Bone marrow (tissue), 2 donors: ENCODE results near the gene IVL.

ENCODE experiments used
- DNase-seq, 2 donors: peaks; one replicate each; lab custom pipeline; 2025; lab: John Stamatoyannopoulos, UW

Gene IVL

DNA sequence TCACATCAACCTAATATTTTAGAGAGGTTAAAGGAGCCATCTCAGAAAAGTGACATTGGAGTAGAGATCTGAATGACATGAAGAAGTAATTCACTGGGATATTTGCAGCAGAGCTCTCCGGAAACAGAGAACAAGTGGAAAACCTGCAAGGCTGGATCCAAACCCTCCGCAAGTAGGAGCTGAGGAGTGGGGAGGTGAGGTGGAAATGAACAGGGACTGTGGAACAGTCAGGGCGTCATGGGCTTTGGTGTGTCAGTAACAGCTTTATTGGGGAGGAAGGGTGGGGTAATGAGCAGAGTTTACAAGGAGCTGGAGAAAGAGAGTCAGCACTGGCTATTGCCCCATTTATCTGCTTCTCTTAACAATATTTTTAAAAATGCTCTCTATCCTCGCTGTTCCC lies 9.3 kb upstream of the IVL start:
- no peak for DNase-seq

DNA sequence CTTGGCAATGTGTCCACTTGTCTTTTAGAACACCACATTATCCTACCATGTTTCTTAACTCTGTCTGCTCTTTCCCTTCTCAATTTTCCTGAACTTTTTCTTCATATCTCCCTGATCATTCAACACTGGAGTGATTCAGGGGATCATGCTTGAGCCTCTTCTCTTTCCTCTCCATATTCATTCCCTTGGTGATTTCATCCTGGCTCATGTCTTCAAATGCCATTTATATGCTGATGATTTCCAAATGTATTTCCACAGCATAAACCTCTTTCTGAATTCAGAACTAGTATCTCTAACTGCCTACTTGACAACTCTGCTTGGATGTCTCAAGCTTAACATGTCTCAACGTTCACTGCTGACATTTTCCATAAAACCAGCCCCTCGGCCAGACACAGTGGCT lies 8.5 kb upstream of the IVL start:
- no peak for DNase-seq

DNA sequence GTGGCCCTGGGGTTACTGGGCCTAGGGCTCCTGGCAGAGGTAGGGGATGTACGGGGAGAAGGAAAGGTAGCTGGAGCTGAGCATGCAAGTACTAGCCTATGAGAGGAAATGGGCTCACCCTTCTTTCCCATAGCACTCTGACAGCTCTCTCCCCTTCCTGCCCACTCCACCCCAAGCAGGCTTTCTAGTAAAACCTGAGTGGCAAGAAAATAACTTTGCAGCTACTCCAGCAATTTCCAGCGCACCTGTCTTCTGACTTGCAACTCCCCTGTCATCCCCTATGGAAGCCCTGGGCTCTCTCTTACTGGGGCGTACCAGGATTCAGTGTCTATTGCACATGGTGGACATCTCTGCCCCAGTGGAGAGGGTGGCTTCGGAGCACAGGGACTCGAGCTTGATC lies 6.7 kb upstream of the IVL start:
- no peak for DNase-seq

DNA sequence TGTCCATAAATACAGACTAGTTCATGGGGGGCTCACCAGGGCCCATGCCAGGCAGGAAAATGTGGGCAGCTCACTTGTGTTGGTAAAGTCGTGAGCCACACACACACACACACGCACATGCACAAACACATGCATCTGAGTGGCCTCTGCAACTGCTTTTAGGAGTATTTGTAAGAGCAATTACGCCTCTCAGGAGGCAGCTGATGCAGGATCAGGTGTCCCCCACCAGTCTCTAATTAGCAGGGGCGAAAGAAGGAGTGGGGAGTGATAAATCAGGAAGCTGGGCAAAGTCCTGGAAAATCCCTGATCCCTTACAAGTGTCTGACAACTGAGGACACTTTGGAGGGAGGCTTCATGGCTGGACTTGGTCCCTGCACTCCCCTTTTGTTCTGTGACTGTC lies 5.7 kb upstream of the IVL start:
- DNase-seq, result no peak

DNA sequence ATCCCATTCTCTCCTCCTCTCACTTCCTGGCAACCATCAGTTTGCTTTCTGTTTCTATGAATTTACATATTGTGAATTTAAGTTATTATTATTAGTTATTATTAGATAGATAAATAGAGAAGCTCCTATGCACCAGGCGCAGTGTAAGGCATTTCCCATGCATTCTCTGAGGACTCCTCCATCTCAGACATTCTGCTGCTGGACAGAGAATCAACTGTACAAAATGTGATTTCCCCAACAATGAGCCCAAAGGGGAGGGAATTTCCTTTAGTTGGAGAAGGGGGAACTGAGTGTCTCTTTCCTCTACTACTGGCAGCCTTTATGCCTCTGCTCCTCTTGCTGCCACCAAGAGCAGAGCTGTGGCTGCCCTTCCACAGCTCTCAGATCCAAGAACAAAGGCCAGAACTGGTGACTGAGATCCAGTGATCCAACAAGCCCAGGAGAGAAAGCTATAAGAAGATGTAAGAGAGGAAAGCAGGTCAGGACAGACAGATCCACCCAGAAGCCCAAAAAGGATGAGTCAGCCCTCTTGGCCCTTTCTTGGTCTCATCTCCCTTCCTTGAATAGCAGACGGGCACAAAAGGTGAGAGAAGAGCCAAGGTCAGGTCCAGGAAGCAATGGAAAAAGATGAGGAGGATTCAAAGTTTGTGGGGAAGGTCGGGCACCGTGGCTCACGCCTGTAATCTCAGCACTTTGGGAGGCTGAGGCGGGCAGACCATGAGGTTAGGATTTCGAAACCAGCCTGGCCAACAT lies 3.5 kb upstream of the IVL start:
- no peak for DNase-seq

DNA sequence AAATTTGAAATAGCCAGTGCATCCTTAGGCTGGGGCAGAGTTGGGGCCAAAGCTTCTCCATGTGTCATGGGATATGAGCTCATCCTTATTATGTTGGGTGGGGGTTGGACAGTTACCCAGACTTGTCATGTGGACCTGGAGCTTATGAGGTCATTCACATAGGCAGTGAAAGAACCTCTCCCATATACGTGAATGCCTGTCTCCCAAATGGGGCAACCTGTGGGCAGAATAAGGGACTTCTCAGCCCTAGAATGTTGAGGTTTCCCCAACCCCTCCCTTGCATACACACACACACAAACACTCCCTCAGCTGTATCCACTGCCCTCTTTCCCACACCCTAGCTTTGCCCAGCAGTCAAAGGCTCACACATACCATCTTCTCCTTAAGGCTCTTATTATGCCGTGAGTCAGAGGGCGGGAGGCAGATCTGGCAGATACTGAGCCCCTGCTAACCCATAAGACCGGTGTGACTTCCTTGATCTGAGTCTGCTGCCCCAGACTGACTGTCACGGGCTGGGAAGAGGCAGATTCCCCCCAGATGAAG lies 2.3 kb upstream of the IVL start:
- no peak for DNase-seq

DNA sequence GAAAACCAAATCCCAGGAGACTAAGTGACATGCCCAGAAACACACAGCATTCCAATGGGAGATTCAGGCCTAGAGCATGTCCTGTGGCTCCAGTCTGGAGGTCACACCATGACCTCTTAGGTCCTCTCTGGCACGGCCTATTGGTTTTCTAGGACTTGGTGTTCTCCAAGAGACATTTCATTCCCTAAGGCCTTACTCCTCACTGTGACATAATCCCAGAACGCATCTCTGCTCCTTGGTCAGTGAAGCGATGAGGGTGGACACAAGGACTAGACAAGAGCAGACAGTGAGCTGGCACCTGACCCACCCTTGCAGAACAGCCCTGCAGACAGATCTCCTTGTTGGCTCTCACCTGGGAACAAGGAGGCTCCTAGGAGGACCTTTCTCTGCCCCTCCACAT lies 860 bp downstream of the IVL start:
- no peak for DNase-seq

DNA sequence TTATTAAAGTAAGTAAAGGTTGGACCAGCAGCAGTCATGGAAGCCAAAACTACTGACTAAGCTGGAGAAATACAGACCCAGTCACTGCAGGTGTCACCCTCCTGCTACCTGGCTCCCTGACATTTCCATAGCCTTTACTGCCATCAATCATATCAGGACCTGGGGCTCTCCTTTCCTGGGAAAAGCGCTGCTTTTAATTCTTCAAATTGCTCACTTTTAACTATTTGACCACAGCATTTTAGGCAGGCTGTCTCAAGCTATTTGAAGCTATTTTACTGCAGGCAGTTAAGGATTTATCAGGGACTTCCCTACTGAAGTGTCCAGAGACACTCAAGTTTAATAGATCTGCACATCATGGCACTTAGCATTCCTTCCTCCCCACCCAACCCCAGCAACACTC lies 4.1 kb downstream of the IVL start:
- no peak for DNase-seq

DNA sequence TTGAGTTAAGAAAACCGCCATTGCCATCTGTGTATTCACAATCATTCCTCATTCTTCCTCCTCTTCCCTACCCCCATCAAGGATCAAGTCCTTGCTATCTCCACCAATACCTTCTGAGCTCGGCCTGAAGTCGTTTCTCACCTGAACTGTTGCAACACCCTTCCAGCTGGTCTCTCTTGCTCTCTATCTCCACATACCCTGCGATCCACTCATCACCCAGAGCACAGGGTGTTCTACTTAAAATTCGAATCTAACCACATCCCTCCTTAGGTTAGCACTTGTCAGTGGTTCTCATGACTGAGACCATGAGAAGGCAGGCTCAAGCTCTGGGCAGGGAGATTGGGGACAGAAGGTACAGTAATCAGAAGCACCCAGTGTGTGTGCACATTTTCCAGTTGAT lies 4.6 kb downstream of the IVL start:
- DNase-seq, result no peak

DNA sequence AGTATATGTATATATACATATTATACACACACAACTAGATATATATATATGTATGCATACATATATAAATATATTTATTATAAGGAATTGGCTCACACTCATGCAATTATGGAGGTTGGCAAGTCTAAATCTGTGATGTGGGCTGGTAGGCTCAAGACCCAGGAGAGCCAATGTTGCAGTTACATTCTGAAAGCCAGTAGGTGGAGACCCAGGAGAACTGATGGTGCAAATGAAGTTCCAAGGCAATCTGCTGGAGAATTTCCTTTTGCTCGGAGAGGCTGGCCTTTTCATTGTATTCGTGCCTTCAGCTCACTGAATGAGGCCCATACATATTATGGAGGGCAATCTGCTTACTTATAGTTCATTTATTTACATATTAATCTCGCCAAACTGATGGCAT lies 9.4 kb downstream of the IVL start:
- DNase-seq, result no peak

DNA sequence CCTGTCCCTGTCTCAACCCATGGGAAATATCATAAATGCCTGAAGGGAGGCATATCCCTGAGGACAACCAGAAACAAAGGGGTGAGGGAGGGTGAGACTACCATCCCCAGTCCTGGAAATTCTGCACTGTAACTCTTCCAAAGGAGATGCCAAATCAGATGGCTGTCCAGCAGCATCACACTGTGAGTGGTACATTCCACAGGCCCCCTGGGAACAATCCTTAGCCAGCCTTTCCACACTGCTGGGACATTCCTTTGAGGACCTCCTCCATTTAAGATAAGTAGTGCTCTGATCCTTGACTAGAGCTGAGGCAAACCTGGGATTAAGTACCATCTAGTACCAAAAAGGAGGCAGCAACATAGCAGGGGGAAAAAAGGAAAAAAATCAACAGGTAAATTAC lies 10.7 kb downstream of the IVL start:
- no peak for DNase-seq

DNA sequence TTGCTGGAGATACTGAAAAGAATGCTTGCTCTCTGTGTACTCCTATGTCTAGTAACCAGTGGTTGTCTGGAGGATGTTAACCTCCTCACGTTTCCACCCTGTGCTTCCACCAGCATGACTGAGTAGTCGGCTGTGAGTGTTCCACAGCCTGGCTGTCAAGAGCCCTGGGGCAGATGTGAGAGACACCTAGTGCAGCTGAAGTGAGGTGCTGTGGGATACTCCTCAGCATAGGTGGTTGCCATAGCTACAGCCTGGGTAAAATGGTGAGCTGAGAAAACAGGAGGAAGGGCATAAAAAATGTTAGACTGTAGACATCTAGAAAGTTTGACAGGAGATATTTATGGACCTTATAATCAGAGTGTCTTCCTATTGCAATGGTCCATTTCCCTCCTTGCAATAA lies 15.8 kb downstream of the IVL start:
- DNase-seq, result no peak

DNA sequence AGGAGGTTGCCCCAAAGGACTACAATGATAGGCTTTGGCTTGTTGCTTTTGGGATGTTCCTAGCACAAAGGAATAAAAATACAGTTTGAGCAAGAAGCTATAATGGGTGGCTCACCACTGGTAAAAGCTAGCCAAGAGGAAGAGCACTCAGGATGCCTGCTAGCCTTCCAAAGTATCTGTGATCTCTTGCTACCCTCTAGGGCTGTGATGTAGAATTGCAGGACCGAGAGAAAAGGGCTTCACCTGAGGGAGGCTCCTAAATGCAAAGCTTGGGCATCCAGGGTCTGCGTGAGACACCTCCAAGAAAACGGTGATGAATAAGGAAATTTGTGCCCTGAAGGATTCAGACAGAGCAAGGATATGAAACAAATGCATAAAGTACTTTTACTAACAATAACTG lies 17.7 kb downstream of the IVL start:
- DNase-seq, result no peak

DNA sequence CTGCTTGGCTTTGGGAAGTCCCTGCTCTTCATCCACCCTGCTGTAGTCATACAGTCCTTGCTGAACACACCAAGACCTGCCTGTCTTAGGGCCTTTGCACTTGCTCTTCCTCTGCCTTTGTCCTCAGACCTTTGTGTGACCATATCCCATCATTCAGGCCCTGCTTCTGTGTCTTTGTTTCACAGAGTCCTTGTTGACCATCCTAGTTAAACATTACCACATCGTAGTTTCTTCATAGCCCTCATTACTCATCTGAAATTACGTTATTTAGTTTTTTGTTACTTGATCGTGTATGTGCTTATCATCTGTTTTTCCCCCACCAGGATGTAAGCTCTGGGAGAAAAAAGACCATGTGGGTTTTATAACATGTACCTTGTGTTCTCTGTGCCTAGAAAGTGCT lies 20.3 kb downstream of the IVL start:
- no peak for DNase-seq

DNA sequence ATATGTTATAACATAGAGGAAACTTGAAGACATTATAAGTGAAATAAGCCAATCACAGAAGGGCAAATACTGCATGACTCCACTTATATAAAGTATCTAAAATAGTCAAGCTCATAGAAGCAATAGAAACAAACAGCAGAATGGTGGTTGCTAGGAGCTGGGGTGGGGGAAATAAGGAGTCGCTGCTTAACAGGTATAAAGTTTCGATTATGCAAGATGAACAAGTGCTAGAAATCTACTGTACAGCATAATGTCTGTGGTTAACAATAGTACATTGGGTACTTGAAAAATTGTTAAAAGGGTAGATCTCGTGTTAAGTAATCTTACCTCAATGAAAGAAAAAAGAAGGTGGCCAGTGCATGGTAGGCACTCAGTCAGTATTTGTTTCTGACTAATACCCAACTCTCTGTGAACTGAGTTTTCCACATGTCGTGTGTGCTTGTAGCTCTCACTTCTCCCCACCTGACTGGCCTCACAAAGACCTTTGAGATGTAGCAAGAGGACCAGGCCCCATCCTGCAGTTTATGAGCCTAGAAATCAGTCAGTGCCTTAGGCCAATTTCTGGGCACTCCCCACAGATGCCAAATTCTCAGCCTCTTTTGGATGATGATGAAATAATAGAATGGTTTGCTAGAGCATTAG lies 23.9 kb downstream of the IVL start:
- no peak for DNase-seq

DNA sequence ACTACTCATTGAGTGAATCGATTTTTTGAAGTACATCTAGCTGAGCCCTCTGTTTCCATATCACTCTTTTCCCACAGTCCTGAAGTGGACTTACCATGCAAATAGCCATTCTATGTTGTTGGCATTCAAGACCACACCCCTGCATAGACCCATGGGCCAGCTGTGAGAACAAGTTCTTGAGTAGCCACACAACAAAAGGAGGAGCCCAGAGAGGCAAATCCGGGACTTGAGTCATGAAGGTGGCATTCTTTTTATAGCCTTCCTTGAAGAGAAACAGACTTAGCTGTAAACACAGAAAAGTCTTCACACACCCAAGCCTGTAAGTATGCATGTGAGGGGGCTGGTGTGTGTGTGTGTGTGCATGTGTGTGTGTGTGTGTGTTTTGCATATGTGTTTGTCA lies 24.9 kb downstream of the IVL start:
- no peak for DNase-seq

DNA sequence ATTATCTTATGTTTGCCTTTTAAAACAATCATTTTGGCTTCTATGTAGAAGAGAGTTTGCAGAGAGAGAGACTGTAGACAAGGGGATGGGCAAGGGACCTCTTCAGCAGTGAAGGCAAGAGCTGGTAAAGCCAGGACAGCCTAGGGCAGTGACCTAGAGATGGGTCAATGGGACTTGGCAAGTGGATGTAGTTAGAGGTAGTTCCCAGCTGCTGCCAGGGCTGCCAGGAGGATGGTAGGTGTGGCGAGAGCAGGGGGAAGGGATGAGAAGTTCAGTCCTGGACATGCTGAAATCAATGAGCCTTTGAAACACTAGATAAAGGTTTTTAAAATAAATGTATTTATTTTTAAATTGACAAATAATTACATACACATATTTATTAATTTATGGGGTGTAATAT lies 32.3 kb downstream of the IVL start:
- DNase-seq, result no peak

DNA sequence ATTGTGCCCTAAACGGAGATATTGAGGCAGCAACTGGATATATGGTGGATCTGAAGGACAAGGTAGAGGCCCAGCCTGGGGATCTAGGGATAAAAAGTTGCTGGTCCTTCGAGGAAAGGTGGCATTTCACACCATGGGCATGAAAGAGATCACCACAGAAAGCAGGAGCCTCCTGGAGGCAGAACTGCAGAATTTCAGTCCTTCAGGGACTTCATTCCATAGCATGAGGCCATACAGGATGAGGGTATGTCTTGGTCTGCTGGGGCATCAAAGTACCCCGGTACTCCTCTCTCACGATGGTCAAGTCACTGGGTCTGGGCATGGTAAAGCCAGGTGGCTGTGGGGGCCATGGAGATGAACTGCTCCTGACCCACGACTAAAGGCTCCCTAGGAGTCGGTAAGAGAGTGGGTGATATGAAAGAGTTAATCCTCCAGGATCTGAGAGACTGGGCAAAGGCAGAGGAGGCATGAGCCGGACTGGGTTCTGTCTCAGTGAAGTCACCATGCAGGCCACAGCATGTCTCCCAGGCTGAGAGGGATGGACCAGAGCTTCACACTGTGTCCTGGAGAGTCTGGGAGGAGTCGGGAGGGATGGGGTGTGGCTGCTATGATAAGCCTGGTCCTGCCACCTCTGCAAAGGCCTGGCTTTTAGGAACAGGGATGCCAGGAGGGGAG lies 32.8 kb downstream of the IVL start:
- DNase-seq, result no peak

DNA sequence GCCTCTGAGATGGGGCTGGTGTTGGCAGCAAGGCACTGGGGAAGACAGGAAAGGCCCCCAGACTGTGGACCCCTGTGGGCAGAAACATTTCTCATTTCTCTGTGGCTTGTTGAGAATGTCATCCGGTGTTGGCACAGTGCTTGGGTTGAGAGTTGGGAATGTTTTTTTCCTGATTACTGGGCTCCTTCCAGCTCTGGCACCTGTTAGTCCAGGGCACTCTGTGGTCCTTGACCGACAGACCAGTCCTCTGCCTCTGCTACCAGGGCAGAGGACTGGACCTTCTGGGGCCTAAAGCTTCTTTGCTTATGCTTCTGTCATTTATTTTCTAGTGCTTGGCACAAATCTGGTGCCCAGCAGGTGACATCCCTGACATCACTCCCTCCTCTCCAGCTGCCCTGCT lies 33.8 kb downstream of the IVL start:
- no peak for DNase-seq

DNA sequence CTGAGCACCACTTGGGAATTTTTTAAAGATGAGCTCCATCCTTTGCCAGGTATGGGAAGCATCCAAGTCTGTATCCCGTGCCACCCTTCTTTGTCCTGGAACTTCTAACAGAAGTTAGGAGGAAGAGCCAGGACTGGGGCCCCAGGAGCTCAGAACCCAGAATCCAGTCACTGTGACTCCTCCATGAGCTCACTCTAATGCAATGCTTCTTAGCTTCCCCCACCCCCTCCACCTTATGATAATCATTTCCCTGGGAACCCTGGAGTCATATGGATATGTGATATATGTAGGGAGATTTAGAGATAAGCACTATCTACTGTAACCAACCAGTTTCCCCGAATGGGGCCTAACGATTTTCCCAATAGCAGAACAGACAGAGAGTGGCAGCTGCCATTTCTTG lies 37.9 kb downstream of the IVL start:
- no peak for DNase-seq

DNA sequence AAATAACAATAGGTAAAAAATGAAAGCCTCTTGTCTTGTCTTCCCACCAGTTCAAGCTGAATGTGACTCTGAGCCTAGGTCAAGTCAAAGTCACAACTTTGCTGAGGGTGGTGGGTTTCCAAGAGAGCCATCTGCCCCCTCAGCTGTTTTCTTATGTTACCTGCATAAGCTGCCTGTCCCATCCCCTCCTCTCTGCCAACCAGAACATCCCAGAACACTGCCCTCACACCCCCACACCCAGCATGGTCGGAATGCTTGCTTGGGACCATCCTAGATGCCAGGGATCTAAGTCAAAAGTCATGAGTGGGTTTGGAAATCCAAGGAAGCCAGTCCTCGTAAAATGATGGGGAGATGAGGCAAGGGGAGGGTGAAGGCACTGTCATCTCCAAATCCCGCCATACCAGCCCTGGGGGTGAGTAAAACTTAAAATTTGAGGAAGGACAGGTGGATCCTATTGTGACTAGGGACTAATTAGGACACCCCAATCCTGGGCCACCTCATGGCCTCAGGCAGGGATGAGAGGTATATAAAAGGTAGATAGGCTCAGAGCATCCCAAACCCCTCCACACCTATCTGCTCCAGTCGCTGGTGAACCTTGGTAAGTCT lies 38.4 kb downstream of the IVL start, which contains the start of gene SPRR5:
TSS of gene SPRR5 (plus strand) at position 556 of the 606 bp plus-strand sequence. CDS start 1,349 bp downstream, outside the sequence.
- DNase-seq, result no peak

DNA sequence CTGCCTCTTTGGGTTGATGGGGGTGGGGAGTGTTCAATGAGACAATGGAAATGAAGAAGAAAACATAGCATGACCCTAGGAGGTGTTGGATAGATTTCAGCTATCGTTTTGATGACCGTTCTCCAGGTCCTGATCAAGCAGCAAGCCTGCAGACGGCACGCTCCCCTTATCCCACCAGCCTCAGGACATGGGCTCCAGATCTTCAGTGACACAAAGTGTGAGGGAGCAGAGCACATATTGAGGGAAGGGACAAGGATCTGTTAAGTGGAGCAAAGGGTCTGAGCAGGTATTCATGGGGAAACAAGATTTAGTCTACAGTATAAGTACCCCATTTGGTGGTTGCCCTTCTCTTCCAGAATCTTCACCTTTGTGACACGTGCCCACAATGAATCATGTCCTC lies 43.4 kb downstream of the IVL start:
- no peak for DNase-seq

DNA sequence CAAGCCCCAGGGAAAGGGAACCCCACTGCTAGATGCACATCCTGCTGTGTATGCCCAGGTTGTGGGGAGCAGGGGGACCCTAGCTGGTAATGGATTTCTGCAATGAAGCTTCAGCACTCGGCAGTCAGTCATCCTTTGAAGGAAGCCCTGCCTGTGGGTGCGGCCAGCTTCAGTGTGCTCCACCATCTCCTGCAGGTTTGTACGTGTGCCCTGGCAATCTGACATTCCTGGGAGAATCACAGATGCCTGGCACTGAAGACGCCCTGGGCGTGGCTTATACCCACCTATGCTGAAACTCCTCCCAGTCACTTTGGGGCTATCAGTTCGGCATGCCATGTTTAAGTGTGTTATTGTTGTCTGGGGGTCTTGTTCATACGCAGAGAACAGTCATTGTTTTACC lies 45.4 kb downstream of the IVL start:
- no peak for DNase-seq
